GM18502 (cell line): ENCODE results near the gene CTBP2.

Source experiments
- ATAC-seq: cut with Tn5 transposase; IDR thresholded peaks from one replicate; pipeline ENCODE4 v1.9.1; 2021; ENCODE audit warnings: mild to moderate bottlenecking; ENCODE audit not compliant: unreplicated experiment, poor library complexity

Gene CTBP2

DNA sequence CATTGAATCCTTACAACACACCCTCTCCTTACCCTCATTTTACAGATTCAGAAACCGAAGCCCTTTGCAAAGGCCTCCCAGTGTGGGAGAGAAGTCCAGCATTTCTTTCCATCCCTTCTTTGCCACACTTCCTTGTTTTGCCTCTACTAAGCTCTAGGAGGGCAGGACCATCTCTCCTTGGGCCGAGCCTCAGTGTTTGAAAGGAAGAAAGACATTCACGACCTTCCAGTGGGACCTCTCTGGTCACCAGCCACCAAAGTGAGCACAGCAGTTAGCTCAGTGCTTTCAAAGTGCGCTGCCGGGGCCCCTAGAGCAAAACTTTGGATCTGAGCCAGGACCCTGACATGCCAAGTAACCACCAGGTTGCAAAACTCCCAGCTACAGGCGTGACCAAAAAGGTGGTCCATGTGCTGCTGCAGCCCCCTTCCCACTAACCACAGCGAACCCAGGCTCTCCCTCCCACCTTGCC, 12.4 kb downstream of the CTBP2 start:
- no peak for ATAC-seq

DNA sequence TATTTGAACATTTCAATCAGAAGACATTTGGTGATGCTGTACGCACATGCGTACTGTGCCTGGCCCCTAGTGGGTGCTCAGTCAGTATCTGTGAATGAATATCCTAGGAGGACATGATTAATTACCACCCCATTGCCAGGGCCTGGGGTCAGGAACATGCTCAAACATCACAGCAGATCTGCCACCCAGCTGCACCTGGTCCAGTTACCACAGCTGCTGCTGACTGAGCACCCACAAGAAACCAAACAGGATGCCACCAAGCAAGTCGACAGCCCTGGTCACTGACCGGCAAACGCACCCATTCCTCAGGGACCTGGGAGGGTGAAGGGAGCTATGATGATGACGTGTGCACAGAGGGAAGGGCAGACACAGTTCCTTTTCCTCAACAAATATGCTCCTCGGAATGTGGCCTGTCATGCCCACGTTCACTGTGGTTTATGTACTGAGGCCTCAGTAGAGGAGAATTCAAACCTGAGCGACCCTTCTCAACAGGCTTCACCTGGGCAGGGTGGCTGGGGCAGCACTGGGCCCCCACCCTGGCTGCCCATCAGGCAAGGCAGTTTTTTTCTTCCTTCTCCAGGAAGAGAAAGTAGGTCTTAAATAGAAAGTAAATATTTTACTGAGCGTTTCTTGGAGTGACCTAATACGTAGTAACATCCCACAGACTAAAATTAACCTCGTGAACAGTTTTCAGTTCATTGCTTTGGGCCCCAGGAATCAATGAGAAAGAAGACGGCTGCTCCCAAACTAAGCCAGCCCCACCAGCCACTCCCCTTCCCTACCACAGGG, 13.4 kb downstream of the CTBP2 start:
- ATAC-seq, result no peak

DNA sequence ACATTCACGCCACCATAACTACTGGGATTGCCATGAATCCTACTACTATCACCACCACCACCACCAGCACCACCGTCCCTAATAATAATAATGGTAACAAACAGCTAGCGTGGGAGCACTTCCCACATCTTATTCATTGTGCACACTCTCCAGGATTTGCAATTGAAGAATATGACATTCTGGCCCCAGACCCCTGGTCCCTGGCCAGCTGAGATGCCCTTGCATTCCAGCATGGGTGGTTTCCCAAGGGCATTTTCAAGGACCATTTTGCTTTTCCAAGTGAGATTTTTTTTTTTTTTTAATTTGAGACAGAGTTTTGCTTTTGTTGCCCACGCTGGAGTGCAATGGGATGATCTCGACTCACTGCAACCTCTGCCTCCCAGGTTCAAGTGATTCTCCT, 14.7 kb downstream of the CTBP2 start:
- ATAC-seq, result no peak

DNA sequence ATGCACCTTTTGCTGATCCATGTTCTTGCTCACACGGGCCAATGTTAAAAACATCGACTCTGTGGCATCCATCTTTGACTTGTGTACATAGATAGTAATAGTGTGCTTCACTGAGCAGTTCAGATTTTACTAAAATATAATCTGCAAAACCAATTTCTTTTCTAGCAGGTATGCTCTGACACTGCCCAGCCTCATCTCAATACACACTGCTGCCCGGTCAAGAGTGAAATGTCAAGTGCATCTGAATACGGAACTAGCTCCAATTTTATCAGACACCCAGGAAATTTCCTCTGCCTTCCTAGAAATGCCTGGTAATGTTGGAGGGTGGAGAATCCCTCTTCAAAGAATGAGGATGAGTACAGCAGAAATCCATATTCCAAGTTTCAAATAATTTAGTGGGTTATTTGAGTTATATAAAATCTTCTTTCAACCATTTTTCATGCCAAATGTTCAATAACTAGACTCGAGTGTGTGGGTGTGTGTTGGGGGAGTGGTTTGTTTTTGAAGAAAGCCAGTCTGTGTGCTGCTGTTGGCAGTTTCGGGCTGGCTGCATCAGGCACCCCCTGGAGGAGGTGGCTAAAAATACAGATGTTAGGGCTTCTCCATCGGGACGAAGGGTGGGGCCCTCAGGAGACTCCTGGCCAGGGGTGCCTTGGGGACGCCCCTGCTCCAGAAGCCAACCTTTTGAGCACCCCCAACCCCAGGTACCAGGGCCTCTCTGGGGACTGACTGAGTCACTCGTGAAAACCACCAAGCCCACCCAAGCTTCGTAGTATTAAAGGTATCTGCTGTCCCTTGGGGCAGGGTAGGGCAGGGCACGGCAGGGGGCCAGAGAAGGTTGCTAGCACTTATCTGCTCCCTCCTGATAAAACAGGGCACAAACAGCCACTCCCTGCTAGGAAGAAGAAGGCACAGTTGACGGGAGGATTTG, 15.4 kb downstream of the CTBP2 start:
- no peak for ATAC-seq

DNA sequence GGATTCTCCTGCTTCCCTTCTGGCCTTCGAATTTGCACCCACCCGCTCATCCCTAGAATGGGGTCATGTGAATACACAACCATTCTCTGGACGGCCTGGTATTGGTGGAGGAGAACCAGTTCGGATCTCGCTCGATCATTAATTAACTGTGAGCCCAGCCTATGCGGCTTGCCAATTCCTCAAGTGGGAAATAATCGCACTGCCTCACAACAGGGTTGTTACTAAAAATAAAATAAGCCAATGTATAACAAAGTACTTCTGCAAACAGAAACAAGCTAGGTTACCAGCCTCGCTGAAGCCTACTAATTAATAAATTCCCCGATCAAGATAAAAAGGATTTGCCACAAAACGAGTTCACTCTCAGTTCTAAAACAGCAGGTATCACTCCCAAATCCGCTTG, 16.2 kb downstream of the CTBP2 start:
- no peak for ATAC-seq

DNA sequence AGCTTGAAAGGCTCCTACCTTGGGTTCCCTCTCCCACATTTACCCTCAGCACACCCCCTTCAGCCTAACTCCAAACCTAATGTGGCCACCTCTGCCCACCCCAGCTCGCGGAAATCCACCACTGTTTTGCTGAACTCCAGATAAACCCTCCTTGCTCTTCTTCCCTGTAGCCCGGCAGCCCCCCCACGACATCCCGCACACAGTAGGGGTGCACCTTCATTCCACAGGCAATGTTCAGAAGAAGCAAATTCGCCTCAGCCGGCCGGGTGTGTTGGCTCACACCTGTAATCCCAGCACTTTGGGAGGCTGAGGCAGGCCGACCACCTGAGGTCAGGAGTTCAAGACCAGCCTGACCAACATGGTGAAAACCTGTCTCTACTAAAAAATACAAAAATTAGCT, 17.4 kb downstream of the CTBP2 start:
- ATAC-seq, result no peak

DNA sequence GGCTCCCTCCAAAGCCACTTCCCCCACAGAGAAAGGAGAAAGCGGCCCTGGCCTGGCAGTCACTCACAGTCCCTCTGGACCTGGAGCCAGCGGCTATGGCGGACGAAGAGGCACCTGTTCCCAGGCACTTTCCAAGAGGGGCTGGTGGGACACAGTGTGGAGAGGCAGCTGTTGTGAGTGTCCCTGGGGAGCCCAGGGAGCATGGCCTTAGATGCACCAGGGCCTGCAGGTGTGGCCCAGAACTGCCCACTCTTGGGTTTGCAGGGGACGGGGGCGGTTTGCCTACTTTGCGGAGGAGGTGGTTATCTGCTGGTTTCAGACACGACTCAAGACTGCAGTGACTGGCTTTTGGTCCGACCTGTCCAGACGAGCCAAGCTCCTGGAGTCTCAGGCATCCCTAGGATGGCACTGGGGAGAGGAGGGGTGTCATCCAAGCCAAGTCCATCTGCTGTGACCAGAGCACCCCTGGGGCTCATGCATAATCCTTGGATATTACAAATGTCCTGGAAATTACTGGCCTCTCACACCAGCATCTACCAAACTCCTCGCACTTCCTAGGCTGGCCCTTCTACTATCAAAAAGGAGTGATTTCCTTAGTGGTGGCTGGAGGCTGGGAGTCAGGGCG, 18.4 kb downstream of the CTBP2 start:
- ATAC-seq, result no peak

DNA sequence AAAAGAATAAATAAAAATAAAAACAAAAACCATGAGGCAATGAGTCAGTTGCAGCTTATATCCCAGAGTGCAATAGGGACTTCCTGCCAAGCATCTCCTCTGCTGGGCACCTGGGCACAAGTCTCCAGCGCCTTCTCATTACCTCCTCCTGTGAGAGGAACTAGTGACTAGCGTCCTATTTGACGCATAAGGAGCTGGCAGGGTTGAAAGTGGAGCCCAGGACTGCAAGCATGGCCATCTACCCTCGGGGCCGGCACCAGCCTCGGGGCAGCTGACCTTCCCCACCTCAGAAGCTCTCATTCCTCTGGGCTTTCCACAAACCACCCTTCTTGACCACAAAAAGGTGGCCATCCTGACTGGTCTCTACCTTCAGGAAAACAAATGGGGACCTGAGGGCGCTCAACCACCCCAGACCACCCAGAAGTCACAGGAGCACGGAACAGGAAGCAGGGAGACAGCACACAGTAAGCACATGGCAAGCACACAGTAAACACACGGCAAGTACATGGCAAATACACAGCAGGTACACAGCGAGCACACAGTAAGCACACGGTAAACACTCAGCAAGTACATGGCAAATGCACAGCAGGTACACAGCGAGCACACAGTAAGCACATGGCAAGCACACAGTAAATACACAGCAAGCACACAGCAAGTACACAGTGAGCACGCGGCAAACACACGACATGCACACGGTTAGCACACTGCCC, 19.1 kb downstream of the CTBP2 start:
- no peak for ATAC-seq

DNA sequence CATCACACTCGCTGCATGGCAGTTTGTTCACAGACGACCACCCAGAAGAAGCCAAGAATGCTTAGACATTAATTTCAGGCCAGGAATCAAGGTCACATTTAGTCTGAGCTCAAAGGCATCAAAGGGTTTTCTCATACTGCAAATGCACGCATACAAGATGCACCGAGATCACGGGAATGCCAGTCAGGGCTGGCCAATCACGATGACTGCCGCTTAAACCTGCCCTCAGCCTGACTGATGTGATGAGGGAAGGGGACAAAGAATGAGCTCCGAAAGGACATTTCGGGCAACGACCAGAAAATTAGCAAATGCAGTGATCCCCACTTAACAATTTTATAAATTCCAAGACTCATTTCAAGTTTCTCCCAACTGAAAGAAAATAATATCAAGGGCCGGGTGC, 20.2 kb downstream of the CTBP2 start:
- no peak for ATAC-seq

DNA sequence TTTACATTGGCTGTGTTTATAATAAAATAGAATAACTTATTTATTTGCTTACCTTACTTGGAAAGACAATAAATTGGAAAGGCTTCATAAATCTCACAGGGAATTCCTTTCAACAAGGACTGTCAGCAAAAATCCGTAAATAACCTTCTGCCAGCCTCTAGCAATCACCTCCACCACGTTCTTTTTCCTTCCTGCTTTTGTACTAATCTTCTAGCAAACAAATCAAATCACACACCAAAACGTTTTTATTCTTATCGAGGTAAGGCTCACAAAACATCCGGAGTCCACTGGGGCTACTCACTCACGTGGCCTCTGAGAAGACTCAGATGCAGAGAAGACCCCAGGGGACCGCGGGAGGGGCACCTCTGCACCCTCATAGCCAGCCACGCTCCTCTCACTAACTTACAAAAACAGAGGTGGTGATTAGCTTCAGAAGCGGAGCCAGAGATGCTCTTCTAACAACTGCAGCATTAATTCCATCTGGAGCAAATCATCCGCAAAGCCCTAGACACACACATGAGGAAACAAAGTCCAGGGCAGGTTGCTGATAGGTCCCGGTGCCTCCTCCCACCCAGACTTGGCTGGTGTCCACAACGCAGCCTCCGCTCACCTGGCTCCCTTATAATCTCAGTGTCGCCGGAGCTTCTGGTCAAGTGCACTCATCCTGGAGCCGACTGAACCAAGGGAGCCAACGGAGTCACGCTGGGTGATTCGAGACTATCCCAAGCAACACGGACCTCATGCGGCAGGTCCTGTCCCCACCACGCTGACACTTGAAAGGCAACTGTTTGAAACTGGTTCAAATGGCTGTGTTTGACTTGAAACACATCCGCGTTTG, 22.5 kb downstream of the CTBP2 start:
- no peak for ATAC-seq

DNA sequence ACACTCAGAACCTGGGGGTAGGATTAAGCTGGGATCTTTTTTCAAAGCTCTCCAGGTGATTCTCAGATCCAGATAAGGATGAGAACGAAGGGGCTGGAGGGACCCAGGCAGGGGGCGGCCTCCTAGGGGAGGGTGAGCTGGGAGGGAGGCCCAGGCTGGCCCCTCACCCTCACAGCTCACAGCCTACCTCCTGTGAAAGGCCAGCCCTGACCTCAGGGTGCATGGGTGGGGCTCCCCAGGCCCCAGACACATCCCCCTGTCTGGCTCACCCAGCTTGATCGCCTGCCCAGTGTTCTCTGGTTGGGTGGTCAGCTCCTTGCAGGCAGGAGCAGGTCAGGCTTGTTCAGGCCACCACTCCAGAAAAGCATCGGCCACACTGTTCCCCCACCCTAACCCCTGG, 24.3 kb downstream of the CTBP2 start:
- no peak for ATAC-seq

DNA sequence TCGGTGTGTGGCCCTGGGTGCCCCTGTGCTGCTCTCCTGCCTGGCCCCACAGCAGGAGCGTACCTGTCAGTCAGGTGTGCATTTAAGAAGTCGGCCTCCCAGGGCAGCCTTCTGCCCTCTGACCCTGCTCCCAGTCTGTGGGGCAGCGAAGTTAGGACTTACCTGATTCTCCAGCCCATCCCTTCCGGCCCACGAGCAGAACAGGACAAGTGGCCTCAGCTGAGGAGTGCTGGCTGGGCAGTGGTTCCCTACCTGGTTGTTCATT, 24.7 kb downstream of the CTBP2 start:
- ATAC-seq, result no peak

DNA sequence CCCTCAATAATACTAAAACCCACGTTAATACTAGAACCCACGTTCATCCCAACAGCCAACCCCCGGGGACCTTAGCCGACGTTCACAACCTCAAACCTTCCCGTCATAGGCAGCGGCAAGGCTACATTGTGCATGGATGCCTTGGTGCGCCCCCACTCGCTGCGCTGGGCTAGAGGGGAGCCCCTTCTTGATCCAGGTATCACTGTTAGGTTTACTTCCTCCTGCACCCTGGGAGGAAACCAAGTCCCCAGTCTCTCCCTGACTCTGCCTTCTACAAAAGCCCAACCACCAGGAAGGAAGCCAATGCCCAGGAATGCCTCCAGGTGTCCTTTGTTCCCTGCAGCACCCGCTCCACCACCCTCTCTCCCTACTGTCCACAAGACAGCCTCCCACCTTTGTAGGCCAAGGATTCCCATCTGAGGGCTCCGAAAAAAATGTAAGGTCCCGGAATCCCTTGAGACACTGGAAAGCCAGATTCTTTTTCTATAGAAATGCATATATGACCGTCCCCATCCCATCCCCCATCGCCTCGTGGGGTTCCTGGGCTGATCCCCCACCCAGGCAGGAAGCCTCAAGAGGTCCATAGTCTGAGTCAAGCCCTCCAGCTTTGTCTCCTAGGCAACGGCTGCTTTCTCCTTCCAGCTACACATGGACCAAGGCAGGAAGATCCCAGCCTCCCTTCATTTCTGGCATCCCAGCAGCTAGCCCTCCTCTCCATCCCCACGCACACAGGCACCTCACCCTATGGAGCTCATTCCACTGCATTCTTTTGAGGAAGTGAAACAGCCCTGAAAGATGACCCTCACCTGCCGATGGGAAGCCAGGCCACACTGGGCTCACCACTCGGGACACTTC, 25.2 kb downstream of the CTBP2 start:
- no peak for ATAC-seq

DNA sequence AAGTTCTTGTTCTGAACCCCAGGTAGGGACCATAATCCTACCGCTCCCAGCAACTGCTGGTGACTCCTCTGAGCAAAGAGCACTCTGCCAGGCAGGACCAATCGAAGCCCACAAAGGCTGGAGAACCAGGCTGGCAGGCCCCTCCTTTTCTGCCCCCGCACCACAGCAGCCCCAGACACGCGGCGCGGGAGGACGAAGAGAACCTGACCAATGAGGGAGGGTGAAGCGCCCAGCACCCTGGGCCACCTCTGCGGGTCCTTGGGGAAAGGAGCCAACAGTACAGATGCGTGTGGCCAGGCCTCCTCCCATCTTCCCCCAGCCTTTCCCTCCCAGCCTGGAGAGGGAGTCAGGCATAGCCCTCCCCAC, 25.9 kb downstream of the CTBP2 start:
- ATAC-seq, result no peak

DNA sequence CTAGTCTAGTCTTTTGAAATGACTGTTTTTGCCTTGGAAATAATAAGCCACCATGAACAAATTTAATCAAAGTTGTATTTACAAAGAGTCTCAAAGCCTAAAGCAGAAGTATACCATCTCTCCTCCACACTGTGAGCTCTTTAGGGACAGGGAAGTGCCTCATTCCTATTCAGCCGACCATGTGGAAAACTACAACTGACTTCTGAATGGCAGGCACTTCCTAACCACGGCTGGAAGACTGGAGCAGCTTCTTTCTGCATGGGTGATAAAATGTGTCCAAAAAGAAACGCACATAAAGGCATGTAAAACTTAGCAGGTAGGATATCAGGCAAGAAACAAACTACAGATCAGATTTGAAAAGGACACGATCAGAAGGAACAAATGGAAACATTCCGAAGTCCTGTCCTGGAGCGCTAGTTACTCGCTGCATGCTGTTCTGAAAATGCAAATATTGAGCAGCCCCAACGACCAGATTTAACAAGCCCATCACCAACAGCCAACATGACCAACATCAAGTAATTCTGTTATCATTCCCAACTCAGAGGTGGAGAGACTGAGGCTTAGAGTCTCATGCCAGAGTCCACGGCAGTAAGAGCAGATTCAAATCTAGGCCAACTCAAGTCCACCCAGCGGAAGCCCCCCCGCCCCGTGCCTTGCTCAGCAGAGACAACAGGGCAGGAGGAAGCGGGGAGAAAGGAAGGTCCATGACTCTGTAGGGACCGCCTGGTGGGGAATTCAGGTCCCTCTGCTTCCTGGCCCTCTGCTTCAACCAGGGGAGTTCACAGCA, 26.5 kb downstream of the CTBP2 start:
- no peak for ATAC-seq

DNA sequence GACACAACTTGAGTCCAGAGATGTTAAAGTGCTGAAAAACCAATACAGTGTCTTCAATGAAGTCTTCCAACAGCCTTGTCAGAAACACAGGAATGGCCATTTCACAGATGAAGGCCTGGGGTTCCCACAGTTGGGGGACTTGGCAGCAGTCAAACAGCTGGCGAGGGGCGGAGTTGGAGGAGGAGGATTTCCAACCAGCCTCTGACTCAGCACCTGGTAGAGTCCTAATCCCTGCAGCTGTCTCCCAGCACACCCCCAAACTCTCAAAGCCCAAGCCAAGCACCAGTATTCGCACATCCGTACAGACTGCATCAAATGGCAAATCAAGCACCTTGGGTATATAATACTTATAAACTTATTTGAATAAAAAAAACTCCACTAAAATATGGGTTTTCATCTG, 28.0 kb downstream of the CTBP2 start:
- no peak for ATAC-seq

DNA sequence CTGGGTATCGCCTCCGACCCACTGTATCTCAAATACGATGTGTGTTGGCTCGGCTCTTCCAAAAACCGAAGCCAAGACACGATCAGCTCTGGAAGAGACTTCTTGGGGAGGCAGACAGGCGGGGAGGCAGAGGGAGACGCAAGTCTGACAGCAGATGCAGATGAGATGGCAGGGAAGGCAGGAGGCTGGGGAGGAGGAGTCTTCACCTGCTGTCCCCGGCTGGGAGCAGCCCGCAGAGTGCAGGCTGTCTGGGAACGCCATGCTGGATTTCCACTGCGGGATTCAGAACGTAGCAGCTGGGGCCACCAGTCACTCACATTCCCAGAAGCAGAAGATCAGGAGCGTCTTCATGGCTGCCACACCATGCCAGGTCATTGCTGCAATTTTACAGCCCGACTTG, 29.4 kb downstream of the CTBP2 start:
- no peak for ATAC-seq

DNA sequence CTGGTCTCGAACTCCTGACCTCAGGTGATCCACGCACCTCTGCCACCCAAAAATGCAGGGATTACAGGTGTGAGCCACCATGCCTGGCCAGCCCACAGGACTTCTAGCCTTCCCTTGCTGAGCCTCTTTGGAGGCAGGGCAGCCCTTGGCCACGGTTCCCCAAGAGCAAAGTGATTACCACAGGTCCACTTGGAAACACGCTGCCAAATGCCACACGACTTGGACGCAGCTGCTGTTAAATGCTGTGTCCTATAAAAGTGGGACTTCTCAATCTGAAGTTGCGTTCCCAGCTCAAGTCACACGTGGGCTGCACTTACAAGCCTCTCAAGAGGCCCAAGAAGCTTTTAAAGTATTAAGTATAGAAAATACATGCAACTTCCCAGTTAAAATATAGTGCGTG, 30.1 kb downstream of the CTBP2 start:
- no peak for ATAC-seq
